Measurements from ENCODE around the gene PNPLA8.

The PNPLA8 gene, protein sequence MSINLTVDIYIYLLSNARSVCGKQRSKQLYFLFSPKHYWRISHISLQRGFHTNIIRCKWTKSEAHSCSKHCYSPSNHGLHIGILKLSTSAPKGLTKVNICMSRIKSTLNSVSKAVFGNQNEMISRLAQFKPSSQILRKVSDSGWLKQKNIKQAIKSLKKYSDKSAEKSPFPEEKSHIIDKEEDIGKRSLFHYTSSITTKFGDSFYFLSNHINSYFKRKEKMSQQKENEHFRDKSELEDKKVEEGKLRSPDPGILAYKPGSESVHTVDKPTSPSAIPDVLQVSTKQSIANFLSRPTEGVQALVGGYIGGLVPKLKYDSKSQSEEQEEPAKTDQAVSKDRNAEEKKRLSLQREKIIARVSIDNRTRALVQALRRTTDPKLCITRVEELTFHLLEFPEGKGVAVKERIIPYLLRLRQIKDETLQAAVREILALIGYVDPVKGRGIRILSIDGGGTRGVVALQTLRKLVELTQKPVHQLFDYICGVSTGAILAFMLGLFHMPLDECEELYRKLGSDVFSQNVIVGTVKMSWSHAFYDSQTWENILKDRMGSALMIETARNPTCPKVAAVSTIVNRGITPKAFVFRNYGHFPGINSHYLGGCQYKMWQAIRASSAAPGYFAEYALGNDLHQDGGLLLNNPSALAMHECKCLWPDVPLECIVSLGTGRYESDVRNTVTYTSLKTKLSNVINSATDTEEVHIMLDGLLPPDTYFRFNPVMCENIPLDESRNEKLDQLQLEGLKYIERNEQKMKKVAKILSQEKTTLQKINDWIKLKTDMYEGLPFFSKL

DNA sequence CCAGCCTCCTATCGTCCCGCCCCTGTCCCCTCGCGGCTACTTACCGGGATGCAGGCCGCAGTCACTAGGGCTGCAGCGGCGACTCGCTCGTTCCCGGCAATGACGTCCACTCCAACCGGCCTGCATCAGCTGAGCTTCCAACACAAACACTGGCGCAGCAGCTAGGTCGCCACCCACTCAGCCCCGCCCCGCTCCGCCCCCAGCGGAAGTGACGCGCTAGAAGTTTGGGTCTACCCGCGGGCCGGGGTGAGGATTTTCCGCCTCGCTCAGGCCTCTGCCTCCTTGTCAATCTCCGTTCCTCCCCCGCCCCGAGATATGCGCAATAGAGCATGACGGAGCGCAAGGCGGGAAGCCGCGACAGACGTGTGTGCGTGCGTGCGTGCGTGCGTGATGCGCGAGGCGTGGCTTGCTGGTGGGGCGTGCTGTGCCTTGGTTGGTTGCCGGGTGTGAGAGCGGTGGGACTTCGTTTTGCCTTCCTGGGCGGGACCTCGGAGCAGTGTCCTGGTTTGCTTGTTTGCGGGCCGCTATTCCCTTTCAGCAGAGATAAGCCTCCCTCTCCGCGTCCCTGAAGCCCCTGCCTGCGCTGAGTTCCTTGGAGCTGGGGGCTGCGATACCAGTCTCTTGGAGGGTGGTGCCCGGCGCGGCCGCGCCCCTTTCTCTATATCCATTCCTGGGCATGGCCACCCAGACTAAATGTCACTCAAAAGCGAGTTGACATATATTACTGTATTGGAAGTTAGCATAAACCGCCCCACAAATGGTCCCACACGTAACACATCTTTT lies at the start of gene PNPLA8:
Gene PNPLA8, minus strand, starts transcription at position 151 of the 783 bp plus-strand sequence. CDS start 10,644 bp downstream, outside the sequence.
- Histone ChIP-seq H3K27me3 (ENCODE audit: control insufficient read depth, insufficient read depth, low read length) (no peaks in the 10 kb centered on the region), H3K36me3 (ENCODE audit: control insufficient read depth, insufficient read depth, low read length) (no peaks in the 10 kb centered on the region), H3K4me1 (ENCODE audit: control insufficient read depth, insufficient read depth, low read length) (peaks cover 21% of the 10 kb centered on the region), H3K4me3 (ENCODE audit: low read depth, low read length) (peak within 1 kb of the TSS; percentile 93), H3K9ac (ENCODE audit: low read depth, low read length) (peak within 1 kb of the TSS; percentile 66), H3K9me3 (ENCODE audit: control insufficient read depth, insufficient read depth, low read length) (no peaks in the 10 kb centered on the region)

DNA sequence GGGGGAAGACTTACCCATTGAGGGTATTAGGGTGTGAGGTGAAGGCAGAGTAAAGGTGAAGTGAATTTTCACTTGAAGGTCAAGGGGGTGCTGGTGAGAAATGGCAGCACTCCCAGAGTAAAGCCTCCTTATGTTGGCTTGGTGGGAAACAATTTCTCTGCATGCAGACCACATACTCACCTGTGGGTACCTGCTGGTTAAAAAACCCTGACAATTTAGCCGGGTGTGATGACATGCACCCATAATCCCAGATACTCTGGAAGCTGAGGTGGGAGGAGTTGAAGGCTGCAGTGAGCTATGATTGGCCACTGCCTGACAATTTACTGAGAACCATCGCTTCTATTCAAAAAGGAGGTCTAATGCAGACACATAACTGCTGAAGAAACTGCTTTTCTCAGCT lies 49.2 kb upstream of the PNPLA8 start:
- Histone ChIP-seq H3K36me3 (ENCODE audit: control insufficient read depth, insufficient read depth, low read length) (peaks cover 9% of the 10 kb centered on the region), H3K27me3 (ENCODE audit: control insufficient read depth, insufficient read depth, low read length) (no peaks in the 10 kb centered on the region), H3K9me3 (ENCODE audit: control insufficient read depth, insufficient read depth, low read length) (peaks cover 8% of the 10 kb centered on the region), H3K4me3 (ENCODE audit: low read depth, low read length) (no peak overlapping the region), H3K9ac (ENCODE audit: low read depth, low read length) (no peak overlapping the region), H3K4me1 (ENCODE audit: control insufficient read depth, insufficient read depth, low read length) (no peaks in the 10 kb centered on the region)

- Histone ChIP-seq H3K9me3 (ENCODE audit: control insufficient read depth, insufficient read depth, low read length) (no peaks in the 10 kb centered on the region), H3K36me3 (ENCODE audit: control insufficient read depth, insufficient read depth, low read length) (peaks cover 4% of the 10 kb centered on the region), H3K27me3 (ENCODE audit: control insufficient read depth, insufficient read depth, low read length) (no peaks in the 10 kb centered on the region), H3K4me3 (ENCODE audit: low read depth, low read length) (no peak overlapping the region), H3K9ac (ENCODE audit: low read depth, low read length) (no peak overlapping the region), H3K4me1 (ENCODE audit: control insufficient read depth, insufficient read depth, low read length) (peaks cover 4% of the 10 kb centered on the region)
Measured at GRCh38 chr7:108572480-108572879, 46.5 kb upstream of the PNPLA8 start.

GRCh38 chr7:108570146-108570755 lies 44.3 kb upstream of the PNPLA8 start:
- Histone ChIP-seq H3K9me3 (ENCODE audit: control insufficient read depth, insufficient read depth, low read length) (no peaks in the 10 kb centered on the region), H3K27me3 (ENCODE audit: control insufficient read depth, insufficient read depth, low read length) (no peaks in the 10 kb centered on the region), H3K36me3 (ENCODE audit: control insufficient read depth, insufficient read depth, low read length) (peaks cover 4% of the 10 kb centered on the region), H3K9ac (ENCODE audit: low read depth, low read length) (peak overlapping the region; percentile 90), H3K4me1 (ENCODE audit: control insufficient read depth, insufficient read depth, low read length) (peaks cover 4% of the 10 kb centered on the region), H3K4me3 (ENCODE audit: low read depth, low read length) (peak overlapping the region; percentile 85)

DNA sequence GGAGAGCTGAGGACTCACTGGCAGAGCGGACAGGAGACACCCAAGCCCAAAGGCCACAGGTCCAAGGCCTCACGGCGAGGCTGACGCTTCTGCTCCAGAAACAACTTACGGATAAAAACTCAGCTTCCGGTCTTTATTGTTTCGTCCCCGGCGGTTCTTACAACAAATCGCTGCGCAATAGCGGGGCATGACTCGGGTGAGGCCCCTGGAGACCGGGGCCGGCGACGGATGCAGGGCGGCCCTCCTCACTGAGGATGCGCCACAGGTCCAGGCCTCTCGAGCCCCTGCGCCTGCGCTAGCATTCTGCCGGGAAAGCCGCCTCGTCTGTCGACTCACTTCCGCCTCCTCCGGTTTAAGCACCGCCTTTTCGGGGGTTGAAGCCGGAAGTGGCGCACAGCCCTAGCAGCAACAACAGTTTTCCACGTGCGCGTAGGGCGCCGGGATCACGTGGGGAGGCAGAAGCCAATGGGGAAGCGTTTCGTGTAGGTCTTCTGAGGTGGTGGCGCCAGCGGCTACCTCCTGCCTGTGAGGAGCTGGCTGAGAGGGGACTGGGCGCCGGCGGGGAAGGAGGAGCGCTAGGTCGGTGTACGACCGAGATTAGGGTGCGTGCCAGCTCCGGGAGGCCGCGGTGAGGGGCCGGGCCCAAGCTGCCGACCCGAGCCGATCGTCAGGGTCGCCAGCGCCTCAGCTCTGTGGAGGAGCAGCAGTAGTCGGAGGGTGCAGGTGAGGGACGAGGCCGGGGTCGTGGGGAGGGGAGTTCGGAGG lies 43.6 kb upstream of the PNPLA8 start, which contains the start of the genes DNAJB9 and THAP5:
Gene DNAJB9, plus strand, starts transcription at position 494 of the 765 bp plus-strand sequence. CDS start 1,853 bp downstream, outside the sequence.
Gene THAP5, minus strand, starts transcription at position 326 of the 765 bp plus-strand sequence. Its CDS starts 137 bp downstream, at position 189.
- Histone ChIP-seq H3K4me3 (ENCODE audit: low read depth, low read length) (peak within 1 kb of the TSS; percentile 86), H3K27me3 (ENCODE audit: control insufficient read depth, insufficient read depth, low read length) (no peaks in the 10 kb centered on the region), H3K9me3 (ENCODE audit: control insufficient read depth, insufficient read depth, low read length) (no peaks in the 10 kb centered on the region), H3K9ac (ENCODE audit: low read depth, low read length) (peak within 1 kb of the TSS; percentile 90), H3K36me3 (ENCODE audit: control insufficient read depth, insufficient read depth, low read length) (no peaks in the 10 kb centered on the region), H3K4me1 (ENCODE audit: control insufficient read depth, insufficient read depth, low read length) (peaks cover 4% of the 10 kb centered on the region)

DNA sequence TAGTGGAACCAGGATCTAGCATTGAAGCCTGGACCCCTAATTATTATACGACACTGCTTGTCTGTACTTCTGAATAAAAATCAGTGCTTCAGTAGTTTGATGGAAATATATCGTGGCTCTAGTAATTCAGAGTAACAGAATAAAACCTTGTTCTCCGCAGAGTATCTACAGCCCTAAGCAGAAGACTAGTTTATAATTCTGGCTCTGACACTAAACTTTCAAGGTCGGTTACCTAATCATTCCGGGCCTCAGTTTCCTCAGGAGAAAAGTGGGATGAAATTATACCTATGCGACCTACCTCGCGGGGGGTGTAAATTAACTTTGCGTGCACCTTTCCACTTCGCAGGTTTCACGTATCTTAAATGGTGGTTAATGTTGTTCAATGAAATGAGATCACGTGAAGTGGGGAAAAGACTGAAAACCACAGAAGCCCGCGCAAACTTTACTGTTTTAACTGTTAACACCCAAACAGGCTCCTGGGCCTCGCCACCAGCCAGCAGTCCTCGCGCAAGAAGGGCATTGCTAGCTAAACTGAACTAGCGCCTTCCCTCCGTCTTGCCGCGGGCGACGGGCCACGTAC lies 43.0 kb upstream of the PNPLA8 start:
- Histone ChIP-seq H3K4me3 (ENCODE audit: low read depth, low read length) (peak overlapping the region; percentile 86), H3K36me3 (ENCODE audit: control insufficient read depth, insufficient read depth, low read length) (no peaks in the 10 kb centered on the region), H3K9ac (ENCODE audit: low read depth, low read length) (peak overlapping the region; percentile 84), H3K4me1 (ENCODE audit: control insufficient read depth, insufficient read depth, low read length) (peaks cover 4% of the 10 kb centered on the region), H3K9me3 (ENCODE audit: control insufficient read depth, insufficient read depth, low read length) (no peaks in the 10 kb centered on the region), H3K27me3 (ENCODE audit: control insufficient read depth, insufficient read depth, low read length) (no peaks in the 10 kb centered on the region)

GRCh38 chr7:108565987-108566386 lies 40.1 kb upstream of the PNPLA8 start:
- no peak overlapping the region for H3K4me3 ChIP-seq (ENCODE audit: low read depth, low read length)
- no peak overlapping the region for H3K9ac ChIP-seq (ENCODE audit: low read depth, low read length)
- H3K27me3 ChIP-seq (ENCODE audit: control insufficient read depth, insufficient read depth, low read length), result no peaks in the 10 kb centered on the region
- no peaks in the 10 kb centered on the region for H3K36me3 ChIP-seq (ENCODE audit: control insufficient read depth, insufficient read depth, low read length)
- peaks cover 4% of the 10 kb centered on the region for H3K4me1 ChIP-seq (ENCODE audit: control insufficient read depth, insufficient read depth, low read length)
- H3K9me3 ChIP-seq (ENCODE audit: control insufficient read depth, insufficient read depth, low read length), result no peaks in the 10 kb centered on the region

DNA sequence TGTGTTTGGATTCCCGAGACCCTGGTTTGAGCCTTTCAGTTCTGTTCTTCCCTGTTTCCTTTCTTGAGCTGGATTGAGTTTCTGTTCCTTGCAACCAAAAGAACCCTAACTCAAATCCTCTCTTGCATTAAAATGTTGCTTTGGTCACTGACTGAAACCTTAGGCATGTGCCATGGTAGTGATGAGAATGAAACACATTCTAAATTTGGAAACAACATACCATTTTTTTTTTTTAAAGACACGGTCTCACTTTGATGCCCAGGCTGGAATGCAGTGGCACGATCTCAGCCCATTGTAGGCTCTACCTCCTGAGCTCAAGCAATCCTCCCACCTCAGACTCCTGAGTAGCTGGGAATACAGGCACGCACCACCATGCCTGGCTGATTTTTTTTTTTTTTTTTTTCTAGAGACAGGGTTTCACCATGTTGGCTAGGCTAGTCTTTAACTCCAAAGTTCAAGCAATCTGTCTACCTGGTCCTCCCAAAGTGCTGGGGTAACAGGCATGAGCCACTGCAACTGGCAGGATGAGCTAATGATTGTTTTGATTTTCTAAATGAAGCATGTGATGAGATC lies 35.2 kb upstream of the PNPLA8 start:
- Histone ChIP-seq H3K9ac (ENCODE audit: low read depth, low read length) (no peak overlapping the region), H3K27me3 (ENCODE audit: control insufficient read depth, insufficient read depth, low read length) (no peaks in the 10 kb centered on the region), H3K36me3 (ENCODE audit: control insufficient read depth, insufficient read depth, low read length) (no peaks in the 10 kb centered on the region), H3K4me3 (ENCODE audit: low read depth, low read length) (no peak overlapping the region), H3K4me1 (ENCODE audit: control insufficient read depth, insufficient read depth, low read length) (no peaks in the 10 kb centered on the region), H3K9me3 (ENCODE audit: control insufficient read depth, insufficient read depth, low read length) (peaks cover 7% of the 10 kb centered on the region)

DNA sequence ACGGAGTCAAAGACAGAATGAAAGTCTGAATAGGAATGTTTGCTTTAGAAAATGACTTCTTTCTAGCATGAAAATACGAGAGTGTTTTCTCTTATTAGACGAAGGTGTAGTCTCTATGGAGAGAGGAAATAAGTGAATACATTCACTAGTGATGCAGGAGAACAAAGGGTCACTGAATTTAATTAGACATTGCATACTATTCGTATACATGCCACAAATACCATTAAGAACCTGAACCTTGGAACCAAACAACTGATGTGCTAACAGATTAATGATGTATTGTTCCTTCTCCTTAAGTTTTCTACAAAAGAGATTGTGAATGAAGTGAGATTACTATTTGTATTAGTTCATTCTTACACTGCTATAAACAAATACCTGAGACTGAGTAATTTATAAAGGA lies 33.3 kb upstream of the PNPLA8 start:
- Histone ChIP-seq H3K27me3 (ENCODE audit: control insufficient read depth, insufficient read depth, low read length) (no peaks in the 10 kb centered on the region), H3K4me3 (ENCODE audit: low read depth, low read length) (no peak overlapping the region), H3K4me1 (ENCODE audit: control insufficient read depth, insufficient read depth, low read length) (no peaks in the 10 kb centered on the region), H3K9ac (ENCODE audit: low read depth, low read length) (no peak overlapping the region), H3K9me3 (ENCODE audit: control insufficient read depth, insufficient read depth, low read length) (peaks cover 7% of the 10 kb centered on the region), H3K36me3 (ENCODE audit: control insufficient read depth, insufficient read depth, low read length) (no peaks in the 10 kb centered on the region)

- Histone ChIP-seq H3K36me3 (ENCODE audit: control insufficient read depth, insufficient read depth, low read length) (no peaks in the 10 kb centered on the region), H3K9me3 (ENCODE audit: control insufficient read depth, insufficient read depth, low read length) (peaks cover 7% of the 10 kb centered on the region), H3K4me3 (ENCODE audit: low read depth, low read length) (no peak overlapping the region), H3K4me1 (ENCODE audit: control insufficient read depth, insufficient read depth, low read length) (no peaks in the 10 kb centered on the region), H3K27me3 (ENCODE audit: control insufficient read depth, insufficient read depth, low read length) (no peaks in the 10 kb centered on the region), H3K9ac (ENCODE audit: low read depth, low read length) (no peak overlapping the region)
Measured at GRCh38 chr7:108557617-108558016, 31.7 kb upstream of the PNPLA8 start.

All from iPS-15b (cell line).